Activated naive CD4-positive, alpha-beta T cell treated with Interleukin-2 at 50 U/mL for 16 hours (primary cell): ENCODE results near the gene KRTAP10-11.
"Not testable (repeated sequence)": the region's sequence is repeated elsewhere in the genome, so short reads cannot be mapped to it uniquely, and the experiment has no call there.

ENCODE experiments used
- DNase-seq: peaks from one replicate; pipeline ENCODE4 v3.0.0-alpha.2; 2020

Gene KRTAP10-11

GRCh38 chr21:44667612-44668011, 21.4 kb downstream of the KRTAP10-11 start:
- DNase-seq = no peak

DNA sequence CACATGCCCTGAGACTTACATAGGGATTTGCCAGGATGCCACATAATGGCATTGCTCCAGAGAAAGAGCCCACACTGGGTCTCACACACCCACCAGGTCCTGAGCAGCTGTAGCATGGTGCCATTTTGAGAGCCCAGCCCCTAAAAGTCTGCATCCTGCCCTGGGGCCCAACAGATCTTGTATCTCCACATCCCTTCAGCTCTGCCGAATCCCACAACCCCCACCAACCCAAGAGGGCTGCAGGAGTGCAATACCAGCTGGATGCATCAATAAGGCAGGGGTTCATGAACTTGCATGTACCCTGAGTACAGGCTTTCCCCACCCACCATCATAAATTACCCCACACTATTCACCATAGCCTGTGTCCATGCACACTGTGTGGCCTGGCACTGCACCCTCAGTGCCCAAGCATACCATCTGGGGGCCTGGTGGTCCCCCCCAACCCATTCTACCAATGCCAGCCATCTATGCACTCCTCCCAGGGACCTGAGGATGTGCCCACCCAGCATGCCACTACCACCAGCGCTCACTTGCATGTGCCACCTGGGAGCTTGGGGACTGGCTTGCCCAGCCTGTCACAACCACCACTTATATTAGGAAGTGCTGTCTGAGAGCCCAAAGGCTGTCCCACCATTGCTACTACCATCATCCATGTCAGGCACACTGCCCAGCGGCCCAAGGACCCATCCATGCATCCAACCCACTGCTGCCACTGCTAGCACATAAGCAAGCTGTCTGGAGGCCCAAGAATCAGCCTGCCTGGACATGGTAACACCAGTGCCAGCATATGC, 24.6 kb downstream of the KRTAP10-11 start:
- DNase-seq = no peak

GRCh38 chr21:44671911-44672310, 25.7 kb downstream of the KRTAP10-11 start:
- no peak for DNase-seq

- no peak for DNase-seq
Observed at GRCh38 chr21:44677881-44678280, 31.7 kb downstream of the KRTAP10-11 start.

DNA sequence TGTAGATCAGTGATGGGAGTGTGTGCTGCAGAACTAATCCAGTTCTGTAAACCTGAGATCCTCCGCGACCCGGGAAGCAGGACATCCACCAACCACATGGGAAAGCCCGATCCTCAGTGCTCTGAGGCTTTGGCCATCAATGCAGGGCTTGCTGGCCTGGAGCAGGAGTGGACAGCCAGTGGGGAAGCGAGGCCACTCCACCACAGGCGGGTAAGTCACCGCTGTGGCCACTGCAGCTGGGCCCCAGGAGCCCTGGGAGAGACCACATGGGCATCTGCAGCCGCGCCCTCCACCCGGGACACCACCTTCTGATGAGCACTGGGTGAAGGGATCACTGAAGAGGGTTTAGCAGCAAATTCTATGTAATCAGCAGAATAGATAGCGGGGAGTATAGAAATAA, 34.9 kb downstream of the KRTAP10-11 start:
- no peak for DNase-seq

DNA sequence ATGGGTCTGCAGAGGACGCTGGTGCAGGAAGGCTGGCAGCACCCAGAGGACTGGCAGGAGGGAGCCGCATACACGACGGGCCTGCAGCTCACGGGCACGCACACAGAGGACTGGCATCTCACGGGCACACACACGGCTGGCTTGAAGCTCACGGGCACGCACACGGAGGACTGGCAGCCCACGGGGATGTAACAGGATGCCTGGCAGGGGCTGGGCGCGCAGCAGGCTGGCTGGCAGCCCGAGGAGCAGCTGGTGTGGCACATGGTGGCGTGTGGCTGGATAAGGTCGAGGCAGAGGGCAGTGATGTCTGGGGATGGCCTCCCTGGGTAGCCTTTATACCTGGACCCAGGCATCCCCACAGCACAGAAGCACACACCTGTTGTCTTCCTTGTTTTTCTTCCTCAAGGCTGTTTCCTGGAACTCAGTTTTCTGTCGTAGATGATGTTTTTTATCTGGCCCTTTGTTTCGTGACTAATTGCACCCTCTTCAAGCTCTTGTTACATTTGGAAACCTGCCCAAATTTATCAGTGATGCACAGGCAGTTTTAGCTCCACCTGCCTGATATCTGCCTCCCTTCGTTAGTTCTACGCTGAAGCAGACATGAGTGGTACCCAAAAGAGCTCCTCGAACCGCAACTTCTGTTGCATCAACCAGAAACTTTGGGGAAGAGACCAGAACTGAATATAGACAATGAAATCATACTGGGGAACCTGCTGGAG, 35.8 kb downstream of the KRTAP10-11 start, which contains the start of gene KRTAP12-1:
Gene KRTAP12-1 (minus strand): TSS at position 303 of the 719 bp plus-strand sequence. CDS start 40 bp downstream, at position 263.
- DNase-seq = no peak

GRCh38 chr21:44682580-44683151, 36.5 kb downstream of the KRTAP10-11 start:
- DNase-seq = no peak

GRCh38 chr21:44684077-44684476, 37.9 kb downstream of the KRTAP10-11 start:
- no peak for DNase-seq

DNA sequence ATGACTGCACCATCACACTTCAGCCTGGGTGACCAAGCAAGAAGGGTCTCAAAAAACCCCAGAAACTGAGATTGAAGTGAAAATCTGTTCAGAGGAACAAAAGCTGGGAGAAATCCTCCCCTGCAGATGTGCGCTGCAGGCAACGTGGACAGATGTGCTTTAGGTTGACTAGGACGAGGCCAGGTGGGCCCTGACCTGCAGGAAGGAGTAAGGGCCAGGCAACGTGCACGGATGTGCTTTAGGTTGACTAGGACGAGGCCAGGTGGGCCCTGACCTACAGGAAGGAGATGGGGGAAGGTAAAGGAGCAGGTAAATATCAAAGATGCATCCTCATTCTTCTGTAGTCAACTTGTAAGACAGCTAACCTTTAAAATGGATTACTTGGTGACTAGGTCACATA, 38.3 kb downstream of the KRTAP10-11 start:
- no peak for DNase-seq

- not testable (repeated sequence) for DNase-seq
Observed at GRCh38 chr21:44685050-44685449, 38.8 kb downstream of the KRTAP10-11 start.

DNA sequence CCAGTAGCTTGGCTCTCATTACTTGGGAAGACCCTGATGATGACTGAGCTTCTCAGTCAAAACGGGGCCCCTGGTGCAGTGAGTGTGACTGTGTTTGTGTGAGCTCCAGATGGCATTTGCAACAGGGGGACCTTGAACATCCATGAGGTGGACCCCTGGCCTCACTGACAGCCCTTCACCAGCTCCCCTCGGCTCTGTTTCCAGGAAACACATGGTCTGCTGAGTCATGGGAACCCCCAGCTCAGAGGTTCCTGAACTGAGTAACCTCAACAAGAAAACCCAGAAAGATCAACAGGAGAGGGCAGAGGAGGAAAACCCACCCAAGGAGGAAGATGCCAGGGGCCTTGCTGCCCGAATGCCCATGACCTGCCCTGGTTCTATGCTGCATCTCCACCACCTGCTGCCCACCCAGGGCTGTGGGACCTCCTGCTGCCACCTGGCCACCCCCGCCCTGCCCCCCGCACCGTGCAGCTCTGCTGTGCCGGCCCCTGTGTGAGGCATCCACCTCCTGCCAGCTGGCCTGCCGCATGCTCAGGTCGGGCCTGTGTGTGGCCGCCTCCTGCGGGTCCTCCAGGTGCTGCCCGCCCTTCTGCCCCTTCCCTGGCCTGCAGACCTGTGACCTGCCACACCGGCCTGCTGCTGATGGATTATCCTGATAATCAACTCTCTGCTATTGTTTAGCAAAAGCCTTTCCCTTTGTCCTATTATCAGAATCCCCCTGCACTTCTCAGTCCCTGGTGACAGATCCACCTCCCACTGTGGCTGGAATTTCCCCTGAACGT, 40.0 kb downstream of the KRTAP10-11 start:
- no peak for DNase-seq

DNA sequence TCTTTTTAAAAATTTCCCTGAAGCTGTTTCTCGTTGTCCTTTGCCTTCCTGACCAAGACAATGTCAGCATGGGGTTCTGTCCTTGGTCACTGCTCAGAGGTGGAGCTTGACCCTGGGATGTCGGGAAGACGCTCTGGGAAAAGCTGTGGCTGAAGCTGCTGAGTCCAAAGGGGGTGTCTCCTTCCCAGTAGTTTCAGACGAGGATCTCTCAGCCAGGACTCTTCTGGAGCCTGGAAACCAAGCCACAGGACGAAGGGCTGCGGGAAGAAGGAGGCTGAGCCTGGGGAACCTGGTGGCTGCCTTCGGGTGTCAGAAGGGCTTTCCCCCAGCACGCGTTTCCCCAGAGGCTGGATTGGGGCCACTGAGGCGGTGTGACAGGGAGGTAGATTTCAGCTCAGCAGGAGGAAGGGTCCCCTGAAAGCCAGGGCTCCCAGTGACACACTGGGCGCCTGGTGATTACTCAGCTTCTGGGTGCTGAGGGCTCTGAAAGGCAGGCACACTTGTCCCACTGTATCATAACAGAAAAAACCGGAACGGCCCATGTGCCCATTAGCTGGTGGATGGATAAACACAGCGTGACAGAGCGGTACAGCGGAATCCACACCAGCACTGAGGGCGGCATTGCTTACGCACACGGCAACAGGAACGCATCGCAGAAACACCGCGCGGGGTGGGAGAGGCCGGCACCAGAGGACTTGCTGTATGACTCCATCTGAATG, 40.8 kb downstream of the KRTAP10-11 start:
- no peak for DNase-seq

- no peak for DNase-seq
Observed at GRCh38 chr21:44687671-44688070, 41.5 kb downstream of the KRTAP10-11 start.

DNA sequence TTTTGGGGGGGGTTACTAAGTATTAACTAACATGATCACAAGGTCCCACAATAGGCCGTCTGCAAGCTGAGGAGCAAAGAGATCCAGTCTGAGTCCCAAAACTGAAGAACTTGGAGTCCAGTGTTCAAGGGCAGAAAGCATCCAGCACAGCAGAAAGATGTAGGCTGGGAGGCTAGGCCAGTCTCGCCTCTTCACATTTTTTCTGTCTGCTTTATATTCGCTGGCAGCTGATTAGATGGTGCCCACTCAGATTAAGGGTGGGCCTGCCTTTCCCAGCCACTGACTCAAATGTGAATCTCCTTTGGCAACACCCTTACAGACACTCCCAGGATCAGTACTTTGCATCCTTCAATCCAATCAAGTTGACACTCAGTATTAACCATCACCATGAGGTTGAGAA, 43.5 kb downstream of the KRTAP10-11 start:
- not testable (repeated sequence) for DNase-seq

- no peak for DNase-seq
Observed at GRCh38 chr21:44691686-44692085, 45.5 kb downstream of the KRTAP10-11 start.

DNA sequence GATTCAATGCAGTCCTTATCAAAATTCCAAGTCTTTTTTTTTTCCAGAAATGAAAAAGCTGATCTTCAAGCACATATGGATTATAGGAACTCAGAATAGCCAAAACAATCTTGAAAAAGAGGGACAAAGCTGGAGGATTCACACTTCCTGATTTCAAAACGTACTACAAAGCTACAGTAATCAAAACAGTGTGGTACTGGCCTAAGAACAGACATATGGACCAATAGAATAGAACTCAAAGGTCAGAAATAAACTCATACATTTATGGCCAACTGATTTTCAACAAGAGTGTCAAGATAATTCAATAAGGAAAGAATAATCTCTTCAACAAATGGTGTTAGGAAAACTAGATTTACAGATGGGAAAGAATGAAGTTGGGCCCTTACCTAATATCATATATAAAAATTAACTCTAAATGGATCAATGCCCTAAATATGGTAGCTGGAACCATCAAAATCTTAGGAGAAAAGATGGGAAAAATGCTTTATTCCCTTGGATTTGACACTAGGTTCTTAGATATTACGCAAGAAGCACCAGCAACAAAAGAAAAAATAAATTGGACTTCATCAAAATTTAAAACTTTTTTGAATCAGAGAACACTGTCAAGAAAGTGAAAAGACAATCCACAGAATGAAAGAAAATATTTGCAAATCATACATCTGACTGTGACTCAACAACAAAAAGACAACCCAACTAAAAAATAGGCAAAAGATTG, 46.7 kb downstream of the KRTAP10-11 start:
- no peak for DNase-seq

DNA sequence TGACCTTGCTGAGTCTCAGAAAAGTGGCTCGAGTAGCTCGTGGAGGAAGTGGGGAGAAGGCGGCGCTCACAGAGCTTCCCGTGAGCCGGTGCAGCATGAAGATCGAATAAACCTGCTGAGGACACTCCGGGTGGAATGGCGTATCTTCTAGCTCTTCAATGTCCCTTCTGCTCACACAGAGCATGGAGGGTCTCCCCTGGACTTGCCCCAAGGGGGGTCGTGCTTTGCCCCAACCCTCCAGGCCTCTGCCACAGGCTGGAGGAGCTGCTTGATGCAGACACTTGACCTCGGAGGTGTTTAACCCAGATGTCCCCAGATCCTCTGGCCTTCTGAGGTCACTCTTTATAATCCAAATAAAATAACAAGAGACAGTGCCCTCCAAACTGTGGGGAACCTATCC, 48.6 kb downstream of the KRTAP10-11 start:
- DNase-seq = no peak

- DNase-seq = no peak
Observed at GRCh38 chr21:44695184-44695583, 49.0 kb downstream of the KRTAP10-11 start.

DNA sequence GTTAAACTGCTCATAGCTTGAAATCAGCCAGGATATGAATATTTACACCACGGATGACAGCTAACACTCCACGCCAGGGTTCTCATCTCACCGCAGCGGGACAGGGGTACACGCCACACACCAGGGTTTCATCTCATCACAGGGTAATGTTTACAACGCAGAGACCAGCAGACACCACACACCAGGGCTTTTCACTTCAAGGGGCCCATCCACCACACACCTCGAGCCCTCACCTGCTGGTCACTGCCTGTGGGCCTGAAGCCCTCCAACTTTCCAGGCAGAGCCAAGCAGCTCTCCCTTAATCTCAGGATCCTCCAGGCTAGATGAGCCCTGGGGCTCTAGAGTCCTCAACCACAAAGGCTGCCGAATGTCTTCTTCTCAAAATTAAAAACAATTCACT, 49.4 kb downstream of the KRTAP10-11 start:
- no peak for DNase-seq

DNA sequence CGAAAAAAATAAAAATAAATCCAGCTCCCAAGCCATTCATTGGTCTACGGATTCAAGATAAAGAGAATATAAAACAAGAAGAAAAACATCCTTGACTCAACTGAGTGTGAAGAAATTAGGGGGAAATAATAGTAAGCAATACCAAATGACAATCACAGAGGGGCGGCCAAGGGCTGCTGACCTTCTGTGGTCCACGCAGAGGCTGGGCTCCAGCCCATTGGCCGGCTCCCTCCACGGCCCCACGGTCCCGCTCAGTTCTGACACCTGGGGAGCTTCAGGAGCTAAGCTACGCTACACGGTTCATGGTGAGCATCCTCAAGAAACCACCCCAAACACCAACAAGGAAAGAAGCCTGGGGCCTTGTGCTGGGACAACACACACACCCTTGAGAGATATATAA, 50.4 kb downstream of the KRTAP10-11 start:
- no peak for DNase-seq
